PC-3 (cell line): ENCODE data around the gene EPB41L4A.

ENCODE experiments used
- EZH2 ChIP-seq: fragments of 300-600 bp; sonication (generic); IDR thresholded peaks from one replicate; pipeline ENCODE4 v1.6.1; 2017; ENCODE audit warnings: antibody characterized with exemption, mild to moderate bottlenecking, low read length; ENCODE audit not compliant: unreplicated experiment
- TF ChIP-seq, protein P1 (sequence below): fragments of 300-600 bp; sonication (generic); conservative IDR thresholded peaks from 2 replicates; pipeline ENCODE4 v1.5.1; 2017; ENCODE audit warnings: antibody characterized with exemption, low read depth, mild to moderate bottlenecking, low read length

DNA sequence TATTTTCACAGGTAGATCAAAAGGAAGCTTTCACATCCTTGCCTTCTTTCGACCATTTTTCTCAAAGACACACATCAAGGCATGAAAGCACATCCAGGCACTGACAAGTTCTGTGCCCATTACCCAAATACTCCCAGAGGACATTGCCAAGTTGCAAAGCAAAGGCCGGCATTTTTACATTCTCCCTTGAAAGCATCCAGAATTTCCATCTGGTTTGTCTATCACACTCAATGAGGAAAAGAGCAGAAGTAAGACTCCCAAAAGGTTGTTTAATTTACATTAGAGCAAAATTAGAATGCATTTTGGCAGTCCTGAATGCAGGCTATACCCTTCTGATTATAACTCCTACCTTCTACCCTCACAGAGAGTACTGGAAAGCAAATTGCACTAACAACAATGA lies 160.5 kb downstream of the EPB41L4A start:
- TF ChIP-seq, protein P1, sequence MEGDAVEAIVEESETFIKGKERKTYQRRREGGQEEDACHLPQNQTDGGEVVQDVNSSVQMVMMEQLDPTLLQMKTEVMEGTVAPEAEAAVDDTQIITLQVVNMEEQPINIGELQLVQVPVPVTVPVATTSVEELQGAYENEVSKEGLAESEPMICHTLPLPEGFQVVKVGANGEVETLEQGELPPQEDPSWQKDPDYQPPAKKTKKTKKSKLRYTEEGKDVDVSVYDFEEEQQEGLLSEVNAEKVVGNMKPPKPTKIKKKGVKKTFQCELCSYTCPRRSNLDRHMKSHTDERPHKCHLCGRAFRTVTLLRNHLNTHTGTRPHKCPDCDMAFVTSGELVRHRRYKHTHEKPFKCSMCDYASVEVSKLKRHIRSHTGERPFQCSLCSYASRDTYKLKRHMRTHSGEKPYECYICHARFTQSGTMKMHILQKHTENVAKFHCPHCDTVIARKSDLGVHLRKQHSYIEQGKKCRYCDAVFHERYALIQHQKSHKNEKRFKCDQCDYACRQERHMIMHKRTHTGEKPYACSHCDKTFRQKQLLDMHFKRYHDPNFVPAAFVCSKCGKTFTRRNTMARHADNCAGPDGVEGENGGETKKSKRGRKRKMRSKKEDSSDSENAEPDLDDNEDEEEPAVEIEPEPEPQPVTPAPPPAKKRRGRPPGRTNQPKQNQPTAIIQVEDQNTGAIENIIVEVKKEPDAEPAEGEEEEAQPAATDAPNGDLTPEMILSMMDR, result no peak
- TF ChIP-seq EZH2, result no peak
